Liver (tissue), 9 donors: ENCODE data around the gene CACNA1A. TPM values are rescaled to one million over a fixed set of nuclear protein-coding genes. Genes with fewer than 3 reads are reported as not detected.

ENCODE experiments used
- DNase-seq: peaks from one replicate; pipeline ENCODE4 v3.0.0-alpha.2; 2017; ENCODE audit warnings: low spot score
- H3K27ac ChIP-seq, 2 donors: one replicate each; pipeline ENCODE4 v1.7.0; 2013; ENCODE audit warnings: inconsistent platforms in 2 of 2, low read length in 2 of 2, control low read depth in 1 of 2, low read depth in 1 of 2, mild to moderate bottlenecking in 1 of 2
- H3K27me3 ChIP-seq, 4 donors: one replicate each; pipeline versions ENCODE4 v1.6.1 to v1.7.0; 2013; ENCODE audit warnings: low read length in 3 of 4, inconsistent platforms in 1 of 4, mild to moderate bottlenecking in 1 of 4, moderate library complexity in 1 of 4; ENCODE audit not compliant: control insufficient read depth in 4 of 4, insufficient read depth in 4 of 4
- H3K36me3 ChIP-seq, 4 donors: one replicate each; pipeline versions ENCODE4 v1.6.1 to v1.7.0; 2013; ENCODE audit warnings: low read length in 3 of 4, mild to moderate bottlenecking in 3 of 4, low read depth in 1 of 4, moderate library complexity in 1 of 4; ENCODE audit not compliant: control insufficient read depth in 4 of 4, insufficient read depth in 3 of 4
- H3K4me1 ChIP-seq, 4 donors: one replicate each; pipeline versions ENCODE4 v1.6.1 to v1.7.0; 2013; ENCODE audit warnings: low read length in 3 of 4, mild to moderate bottlenecking in 3 of 4, moderate library complexity in 1 of 4; ENCODE audit not compliant: control insufficient read depth in 4 of 4, insufficient read depth in 4 of 4
- H3K4me3 ChIP-seq, 3 donors: one replicate each; pipeline versions ENCODE4 v1.6.1 to v1.7.0; 2013; ENCODE audit warnings: low read length in 3 of 3, control low read depth in 1 of 3, low read depth in 1 of 3, mild to moderate bottlenecking in 1 of 3
- H3K9ac ChIP-seq, 2 donors: one replicate each; pipeline ENCODE4 v1.7.0; 2013; ENCODE audit warnings: low read length in 2 of 2, mild to moderate bottlenecking in 2 of 2, moderate library complexity in 2 of 2, control low read depth in 1 of 2, low read depth in 1 of 2
- H3K9me3 ChIP-seq, 4 donors: one replicate each; pipeline versions ENCODE4 v1.6.1 to v1.7.0; 2013; ENCODE audit warnings: low read length in 3 of 4; ENCODE audit not compliant: control insufficient read depth in 4 of 4
- EGR1 ChIP-seq, 2 donors: IDR thresholded peaks; 2 replicates each; pipeline ENCODE4 v1.6.1; 2016 to 2018; ENCODE audit warnings: antibody characterized with exemption in 2 of 2, low read depth in 2 of 2
- FOXA1 ChIP-seq: IDR thresholded peaks from 2 replicates; pipeline ENCODE4 v1.6.1; 2016; ENCODE audit warnings: antibody characterized with exemption
- FOXA2 ChIP-seq: IDR thresholded peaks from 2 replicates; pipeline ENCODE4 v1.6.1; 2016; ENCODE audit warnings: antibody characterized with exemption
- GABPA ChIP-seq, 2 donors: IDR thresholded peaks in 1 of 2; conservative IDR thresholded peaks in 1 of 2; 2 replicates each; pipeline ENCODE4 v1.6.1; 2016; ENCODE audit warnings: antibody characterized with exemption in 2 of 2, mild to moderate bottlenecking in 1 of 2, moderate library complexity in 1 of 2
- HNF4A ChIP-seq, 2 donors: conservative IDR thresholded peaks; 2 replicates each; pipeline ENCODE4 v1.6.1; 2016; ENCODE audit warnings: antibody characterized with exemption in 2 of 2, mild to moderate bottlenecking in 2 of 2
- HNF4G ChIP-seq: IDR thresholded peaks from 2 replicates; pipeline ENCODE4 v1.6.1; 2016; ENCODE audit warnings: antibody characterized with exemption
- JUND ChIP-seq, 2 donors: IDR thresholded peaks; 2 replicates each; pipeline ENCODE4 v1.6.1; 2016; ENCODE audit warnings: antibody characterized with exemption in 2 of 2
- NR2F2 ChIP-seq: IDR thresholded peaks from 2 replicates; pipeline ENCODE4 v1.6.1; 2016; ENCODE audit warnings: antibody characterized with exemption
- RAD21 ChIP-seq, 2 donors: IDR thresholded peaks; 2 replicates each; pipeline ENCODE4 v1.6.1; 2016; ENCODE audit warnings: antibody characterized with exemption in 2 of 2, mild to moderate bottlenecking in 2 of 2
- RXRA ChIP-seq, 2 donors: IDR thresholded peaks; 2 replicates each; pipeline ENCODE4 v1.6.1; 2017 to 2018; ENCODE audit warnings: antibody characterized with exemption in 2 of 2, mild to moderate bottlenecking in 1 of 2
- SP1 ChIP-seq: IDR thresholded peaks from 2 replicates; pipeline ENCODE4 v1.6.1; 2018; ENCODE audit warnings: antibody characterized with exemption, mild to moderate bottlenecking
- TAF1 ChIP-seq: conservative IDR thresholded peaks from 2 replicates; pipeline ENCODE4 v1.6.1; 2016; ENCODE audit warnings: antibody characterized with exemption, mild to moderate bottlenecking
- WGBS: extraction: QIAGEN DNeasy Blood & Tissue Kit; methylation state at CpG from one replicate; pipeline ENCODE4 v1.1.7; 2013; 5-methylcytosine and 5-hydroxymethylcytosine counted together
- polyA plus RNA-seq, 2 donors: library from polyadenylated mRNA; stranded (reverse) in 1 of 2; unstranded in 1 of 2; fragments of 200-250 nt in 1 of 2; fragments of >200 nt in 1 of 2; fragmentation: Nextera tagmentation in 1 of 2; extraction: Ambion mirVana in 1 of 2; gene quantifications; one replicate each; pipeline versions ENCODE4 v1.2.1 to v1.2.3, GENCODE V29; 2013 to 2015
- total RNA-seq, 2 donors: library from RNA; depleted of rRNA; stranded (reverse); fragments of >200 nt; gene quantifications; one replicate each; pipeline ENCODE4 v1.2.3, GENCODE V29; 2014
- TF ChIP-seq, protein P1 (sequence below): IDR thresholded peaks from 2 replicates; pipeline ENCODE4 v1.6.1; 2016; ENCODE audit warnings: antibody characterized with exemption
- TF ChIP-seq, protein P2 (sequence below): IDR thresholded peaks from 2 replicates; pipeline ENCODE4 v1.6.1; 2016; ENCODE audit warnings: antibody characterized with exemption
- TF ChIP-seq, protein P3 (sequence below): fragments of 150-350 bp; IDR thresholded peaks from 2 replicates; pipeline ENCODE4 v1.5.1; 2017; ENCODE audit warnings: improper control_type of control experiment, low read depth, low read length; ENCODE audit not compliant: missing input control
- TF ChIP-seq, protein P4 (sequence below): IDR thresholded peaks from 2 replicates; pipeline ENCODE4 v1.6.1; 2016; ENCODE audit warnings: antibody characterized with exemption
- TF ChIP-seq, protein P5 (sequence below): IDR thresholded peaks from 2 replicates; pipeline ENCODE4 v1.6.1; 2016; ENCODE audit warnings: antibody characterized with exemption, mild to moderate bottlenecking
- donor health status: healthy.
- donor health status: healthy.
- donor health status: healthy.
- donor health status: healthy.
- donor health status: healthy.

The CACNA1A gene
- total and polyA plus RNA-seq, 4 donors: 0.09 to 0.17 (median 0.17) TPM; not detected in 1

DNA sequence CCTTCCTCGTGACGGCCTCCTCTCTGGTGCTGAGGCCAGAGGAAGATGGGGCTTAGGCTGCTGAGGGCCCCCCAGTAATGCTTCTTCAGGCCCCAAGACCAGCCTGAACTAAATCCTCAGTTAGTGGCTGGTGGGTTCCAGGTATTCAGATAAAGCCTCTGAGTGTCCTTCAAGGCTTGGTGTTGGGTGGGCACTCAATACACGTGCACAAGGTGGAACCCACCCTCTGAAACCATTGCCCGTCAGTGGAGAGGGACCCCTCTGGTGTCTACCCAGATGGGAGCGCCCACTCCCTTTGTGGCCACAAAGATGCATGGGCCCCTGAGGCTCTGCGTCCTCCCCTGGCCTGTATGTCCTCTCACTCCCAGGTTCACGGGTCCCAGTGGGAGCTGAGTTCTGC, 277.0 kb downstream of the CACNA1A start:
- no peak for DNase-seq
- no peak overlapping the region for H3K9ac ChIP-seq
- H3K36me3 ChIP-seq: no peaks in the 10 kb centered on the region
- TF ChIP-seq, protein P1, sequence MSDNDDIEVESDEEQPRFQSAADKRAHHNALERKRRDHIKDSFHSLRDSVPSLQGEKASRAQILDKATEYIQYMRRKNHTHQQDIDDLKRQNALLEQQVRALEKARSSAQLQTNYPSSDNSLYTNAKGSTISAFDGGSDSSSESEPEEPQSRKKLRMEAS: no peak
- TF ChIP-seq SP1 (no peak), RXRA (IDR thresholded peaks at IDR 0.05) (no peak), HNF4G (no peak), HNF4A (conservative IDR thresholded peaks at IDR 0.05) (no peak), FOXA2 (no peak)
- TF ChIP-seq, protein P2, sequence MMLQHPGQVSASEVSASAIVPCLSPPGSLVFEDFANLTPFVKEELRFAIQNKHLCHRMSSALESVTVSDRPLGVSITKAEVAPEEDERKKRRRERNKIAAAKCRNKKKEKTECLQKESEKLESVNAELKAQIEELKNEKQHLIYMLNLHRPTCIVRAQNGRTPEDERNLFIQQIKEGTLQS: no peak
- TF ChIP-seq, protein P3, sequence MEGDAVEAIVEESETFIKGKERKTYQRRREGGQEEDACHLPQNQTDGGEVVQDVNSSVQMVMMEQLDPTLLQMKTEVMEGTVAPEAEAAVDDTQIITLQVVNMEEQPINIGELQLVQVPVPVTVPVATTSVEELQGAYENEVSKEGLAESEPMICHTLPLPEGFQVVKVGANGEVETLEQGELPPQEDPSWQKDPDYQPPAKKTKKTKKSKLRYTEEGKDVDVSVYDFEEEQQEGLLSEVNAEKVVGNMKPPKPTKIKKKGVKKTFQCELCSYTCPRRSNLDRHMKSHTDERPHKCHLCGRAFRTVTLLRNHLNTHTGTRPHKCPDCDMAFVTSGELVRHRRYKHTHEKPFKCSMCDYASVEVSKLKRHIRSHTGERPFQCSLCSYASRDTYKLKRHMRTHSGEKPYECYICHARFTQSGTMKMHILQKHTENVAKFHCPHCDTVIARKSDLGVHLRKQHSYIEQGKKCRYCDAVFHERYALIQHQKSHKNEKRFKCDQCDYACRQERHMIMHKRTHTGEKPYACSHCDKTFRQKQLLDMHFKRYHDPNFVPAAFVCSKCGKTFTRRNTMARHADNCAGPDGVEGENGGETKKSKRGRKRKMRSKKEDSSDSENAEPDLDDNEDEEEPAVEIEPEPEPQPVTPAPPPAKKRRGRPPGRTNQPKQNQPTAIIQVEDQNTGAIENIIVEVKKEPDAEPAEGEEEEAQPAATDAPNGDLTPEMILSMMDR: no peak
- 82% methylated on average over 7 of the region's 7 CpGs for WGBS
- no peak overlapping the region for H3K27ac ChIP-seq
- H3K27me3 ChIP-seq: no peaks in the 10 kb centered on the region
- no peaks in the 10 kb centered on the region for H3K9me3 ChIP-seq
- no peaks in the 10 kb centered on the region for H3K4me1 ChIP-seq
- no peak overlapping the region for H3K4me3 ChIP-seq

DNA sequence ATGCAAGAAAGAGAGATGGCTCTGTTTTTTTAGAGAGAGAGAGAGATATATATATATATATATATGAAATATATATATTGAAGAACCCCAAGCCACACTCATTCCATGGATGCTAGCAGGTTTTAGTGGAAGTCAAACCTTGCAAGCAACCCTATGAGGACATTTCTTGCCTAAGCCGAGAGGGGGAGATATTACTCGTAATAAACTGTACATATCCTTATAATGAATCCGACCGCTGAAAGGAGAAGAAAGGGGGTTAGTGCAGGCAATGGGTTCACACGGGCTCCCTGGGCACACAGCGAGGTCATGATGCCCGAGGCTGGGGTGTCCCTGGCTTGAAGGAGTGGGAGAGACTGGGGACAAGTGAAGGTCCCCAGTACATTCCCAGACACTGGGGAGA, 277.7 kb downstream of the CACNA1A start:
- H3K27ac ChIP-seq: no peak overlapping the region
- no peak for TF ChIP-seq TAF1
- no peak for TF ChIP-seq RAD21 (IDR thresholded peaks at IDR 0.05)
- TF ChIP-seq, protein P4, sequence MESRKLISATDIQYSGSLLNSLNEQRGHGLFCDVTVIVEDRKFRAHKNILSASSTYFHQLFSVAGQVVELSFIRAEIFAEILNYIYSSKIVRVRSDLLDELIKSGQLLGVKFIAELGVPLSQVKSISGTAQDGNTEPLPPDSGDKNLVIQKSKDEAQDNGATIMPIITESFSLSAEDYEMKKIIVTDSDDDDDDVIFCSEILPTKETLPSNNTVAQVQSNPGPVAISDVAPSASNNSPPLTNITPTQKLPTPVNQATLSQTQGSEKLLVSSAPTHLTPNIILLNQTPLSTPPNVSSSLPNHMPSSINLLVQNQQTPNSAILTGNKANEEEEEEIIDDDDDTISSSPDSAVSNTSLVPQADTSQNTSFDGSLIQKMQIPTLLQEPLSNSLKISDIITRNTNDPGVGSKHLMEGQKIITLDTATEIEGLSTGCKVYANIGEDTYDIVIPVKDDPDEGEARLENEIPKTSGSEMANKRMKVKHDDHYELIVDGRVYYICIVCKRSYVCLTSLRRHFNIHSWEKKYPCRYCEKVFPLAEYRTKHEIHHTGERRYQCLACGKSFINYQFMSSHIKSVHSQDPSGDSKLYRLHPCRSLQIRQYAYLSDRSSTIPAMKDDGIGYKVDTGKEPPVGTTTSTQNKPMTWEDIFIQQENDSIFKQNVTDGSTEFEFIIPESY: no peak
- no peak for TF ChIP-seq JUND (IDR thresholded peaks at IDR 0.05)
- TF ChIP-seq GABPA (IDR thresholded peaks at IDR 0.05 in 1 of 2, conservative IDR thresholded peaks at IDR 0.05 in 1 of 2): no peak
- TF ChIP-seq, protein P2: no peak
- no peak for TF ChIP-seq RXRA (IDR thresholded peaks at IDR 0.05)
- no peaks in the 10 kb centered on the region for H3K36me3 ChIP-seq
- 77% methylated on average over 7 of the region's 7 CpGs for WGBS
- no peak overlapping the region for H3K9ac ChIP-seq
- no peak overlapping the region for H3K4me3 ChIP-seq
- no peaks in the 10 kb centered on the region for H3K27me3 ChIP-seq
- no peaks in the 10 kb centered on the region for H3K9me3 ChIP-seq
- no peak for DNase-seq
- no peaks in the 10 kb centered on the region for H3K4me1 ChIP-seq

DNA sequence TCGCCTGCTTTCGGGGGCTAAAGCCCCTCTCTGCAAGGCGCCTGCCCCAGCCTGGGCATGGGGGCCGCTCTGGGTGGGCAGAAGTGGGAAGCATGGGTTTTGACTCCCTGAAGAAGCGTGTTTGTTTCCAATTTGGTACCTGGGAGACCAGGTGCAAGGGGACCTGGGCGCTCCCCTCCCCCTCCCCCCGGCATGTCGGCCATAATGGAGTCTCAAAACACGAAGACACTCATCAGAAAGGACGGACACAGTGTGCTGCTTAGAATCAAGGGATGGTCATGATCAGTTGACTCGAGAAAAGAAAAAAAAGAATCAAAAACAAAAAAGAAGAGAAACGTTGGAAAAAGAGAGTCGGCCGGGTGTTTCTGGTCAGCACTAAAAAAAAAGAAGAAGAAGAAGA, 279.3 kb downstream of the CACNA1A start:
- no peak for DNase-seq
- Histone ChIP-seq H3K4me3 (no peak overlapping the region), H3K27me3 (no peaks in the 10 kb centered on the region), H3K36me3 (no peaks in the 10 kb centered on the region), H3K4me1 (no peaks in the 10 kb centered on the region), H3K9ac (no peak overlapping the region), H3K27ac (no peak overlapping the region), H3K9me3 (no peaks in the 10 kb centered on the region)
- WGBS: 78% methylated on average over 14 of the region's 14 CpGs
- no peak for TF ChIP-seq NR2F2
- TF ChIP-seq, protein P3: no peak
- TF ChIP-seq, protein P2: no peak
- TF ChIP-seq FOXA1: no peak
- no peak for TF ChIP-seq TAF1
- TF ChIP-seq SP1: no peak
- TF ChIP-seq RAD21 (IDR thresholded peaks at IDR 0.05): no peak
- TF ChIP-seq HNF4G: no peak
- TF ChIP-seq, protein P5, sequence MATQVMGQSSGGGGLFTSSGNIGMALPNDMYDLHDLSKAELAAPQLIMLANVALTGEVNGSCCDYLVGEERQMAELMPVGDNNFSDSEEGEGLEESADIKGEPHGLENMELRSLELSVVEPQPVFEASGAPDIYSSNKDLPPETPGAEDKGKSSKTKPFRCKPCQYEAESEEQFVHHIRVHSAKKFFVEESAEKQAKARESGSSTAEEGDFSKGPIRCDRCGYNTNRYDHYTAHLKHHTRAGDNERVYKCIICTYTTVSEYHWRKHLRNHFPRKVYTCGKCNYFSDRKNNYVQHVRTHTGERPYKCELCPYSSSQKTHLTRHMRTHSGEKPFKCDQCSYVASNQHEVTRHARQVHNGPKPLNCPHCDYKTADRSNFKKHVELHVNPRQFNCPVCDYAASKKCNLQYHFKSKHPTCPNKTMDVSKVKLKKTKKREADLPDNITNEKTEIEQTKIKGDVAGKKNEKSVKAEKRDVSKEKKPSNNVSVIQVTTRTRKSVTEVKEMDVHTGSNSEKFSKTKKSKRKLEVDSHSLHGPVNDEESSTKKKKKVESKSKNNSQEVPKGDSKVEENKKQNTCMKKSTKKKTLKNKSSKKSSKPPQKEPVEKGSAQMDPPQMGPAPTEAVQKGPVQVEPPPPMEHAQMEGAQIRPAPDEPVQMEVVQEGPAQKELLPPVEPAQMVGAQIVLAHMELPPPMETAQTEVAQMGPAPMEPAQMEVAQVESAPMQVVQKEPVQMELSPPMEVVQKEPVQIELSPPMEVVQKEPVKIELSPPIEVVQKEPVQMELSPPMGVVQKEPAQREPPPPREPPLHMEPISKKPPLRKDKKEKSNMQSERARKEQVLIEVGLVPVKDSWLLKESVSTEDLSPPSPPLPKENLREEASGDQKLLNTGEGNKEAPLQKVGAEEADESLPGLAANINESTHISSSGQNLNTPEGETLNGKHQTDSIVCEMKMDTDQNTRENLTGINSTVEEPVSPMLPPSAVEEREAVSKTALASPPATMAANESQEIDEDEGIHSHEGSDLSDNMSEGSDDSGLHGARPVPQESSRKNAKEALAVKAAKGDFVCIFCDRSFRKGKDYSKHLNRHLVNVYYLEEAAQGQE: no peak
- no peak for TF ChIP-seq EGR1 (IDR thresholded peaks at IDR 0.05; ENCODE audit: low read depth in 2 of 2)
- no peak for TF ChIP-seq HNF4A (conservative IDR thresholded peaks at IDR 0.05)
